Measurements from ENCODE around the gene CMTM7. TPM values are rescaled to one million over a fixed set of nuclear protein-coding genes. Genes with fewer than 3 reads are reported as not detected.
A peak's percentile ranks its signal among the peaks of the same experiment; 100 is the strongest.

The CMTM7 gene
- total RNA-seq, 2 experiments from 2014 or later = 45.9 to 62.6 TPM

- H3K27me3 Mint-ChIP-seq = no peaks in the 10 kb centered on the region
- H3K9me3 Mint-ChIP-seq = no peaks in the 10 kb centered on the region
- H3K4me1 Mint-ChIP-seq = peaks cover 45% of the 10 kb centered on the region
- H3K36me3 Mint-ChIP-seq (ENCODE audit: low read depth) = peaks cover 10% of the 10 kb centered on the region
- H3K27ac Mint-ChIP-seq = peak overlapping the region; percentile 99
- H3K4me3 Mint-ChIP-seq = peak overlapping the region; percentile 14
- ChIA-PET CTCF (interaction anchor here (0.7 to 1.9 kb wide), 10 partner anchors 10 to 228 kb away, joined by 3 to 9 read pairs (median 4); no protein-coding TSS in a partner anchor), POLR2A (interaction anchor here (0.6 kb wide), 2 partner anchors 61 to 141 kb away, joined by 3 read pairs; no protein-coding TSS in a partner anchor)
- DNase-seq = peak; percentile 42
Measured at GRCh38 chr3:32371461-32372212, 20.0 kb upstream of the CMTM7 start.

- Mint-ChIP-seq H3K4me1 (peaks cover 39% of the 10 kb centered on the region), H3K36me3 (ENCODE audit: low read depth) (peaks cover 8% of the 10 kb centered on the region), H3K9me3 (no peaks in the 10 kb centered on the region), H3K27ac (peak overlapping the region; percentile 99), H3K27me3 (no peaks in the 10 kb centered on the region), H3K4me3 (peak overlapping the region; percentile 2)
- POLR2A ChIA-PET = no interaction called here
- peak; percentile 11 for DNase-seq
- CTCF ChIA-PET = interaction anchor here (1.1 to 1.9 kb wide), 7 partner anchors 10 to 98 kb away, joined by 3 to 9 read pairs (median 4); no protein-coding TSS in a partner anchor
Measured at GRCh38 chr3:32372213-32372490, 19.5 kb upstream of the CMTM7 start.

- POLR2A ChIA-PET = no interaction called here
- Mint-ChIP-seq H3K36me3 (ENCODE audit: low read depth) (peaks cover 5% of the 10 kb centered on the region), H3K27ac (no peak overlapping the region), H3K27me3 (no peaks in the 10 kb centered on the region), H3K4me1 (peaks cover 32% of the 10 kb centered on the region), H3K9me3 (no peaks in the 10 kb centered on the region), H3K4me3 (no peak overlapping the region)
- no peak for DNase-seq
- CTCF ChIA-PET = interaction anchor here (0.8 kb wide), 1 partner anchor 22 kb away, joined by 4 read pairs; no protein-coding TSS in a partner anchor
Measured at GRCh38 chr3:32373276-32373675, 18.4 kb upstream of the CMTM7 start.

GRCh38 chr3:32373844-32374243, 17.8 kb upstream of the CMTM7 start:
- CTCF ChIA-PET = interaction anchor here (0.8 to 3.6 kb wide), 10 partner anchors 9 to 95 kb away, joined by 3 to 32 read pairs (median 4); no protein-coding TSS in a partner anchor
- Mint-ChIP-seq H3K9me3 (no peaks in the 10 kb centered on the region), H3K4me3 (no peak overlapping the region), H3K36me3 (ENCODE audit: low read depth) (peaks cover 5% of the 10 kb centered on the region), H3K4me1 (peaks cover 32% of the 10 kb centered on the region), H3K27me3 (no peaks in the 10 kb centered on the region), H3K27ac (no peak overlapping the region)
- POLR2A ChIA-PET = no interaction called here
- no peak for DNase-seq

GRCh38 chr3:32374788-32375595, 16.7 kb upstream of the CMTM7 start:
- Mint-ChIP-seq H3K27me3 (no peaks in the 10 kb centered on the region), H3K9me3 (no peaks in the 10 kb centered on the region), H3K4me3 (no peak overlapping the region), H3K27ac (no peak overlapping the region), H3K4me1 (peaks cover 32% of the 10 kb centered on the region), H3K36me3 (ENCODE audit: low read depth) (peaks cover 3% of the 10 kb centered on the region)
- DNase-seq = peak; percentile 86
- ChIA-PET POLR2A (no interaction called here), CTCF (interaction anchor here (0.6 to 3.6 kb wide), 25 partner anchors 10 to 141 kb away, joined by 3 to 32 read pairs (median 4); partner anchors contain the start of gene CMTM7)

- H3K36me3 Mint-ChIP-seq (ENCODE audit: low read depth) = peaks cover 3% of the 10 kb centered on the region
- H3K27me3 Mint-ChIP-seq = no peaks in the 10 kb centered on the region
- peaks cover 29% of the 10 kb centered on the region for H3K4me1 Mint-ChIP-seq
- DNase-seq = no peak
- no peak overlapping the region for H3K4me3 Mint-ChIP-seq
- POLR2A ChIA-PET = no interaction called here
- H3K9me3 Mint-ChIP-seq = no peaks in the 10 kb centered on the region
- no peak overlapping the region for H3K27ac Mint-ChIP-seq
- CTCF ChIA-PET = interaction anchor here (0.6 to 3.6 kb wide), 12 partner anchors 10 to 141 kb away, joined by 3 to 32 read pairs (median 7); partner anchors contain the start of gene CMTM7
Measured at GRCh38 chr3:32375596-32375930, 16.1 kb upstream of the CMTM7 start.

- H3K4me1 Mint-ChIP-seq = peaks cover 25% of the 10 kb centered on the region
- H3K27ac Mint-ChIP-seq = no peak overlapping the region
- no peaks in the 10 kb centered on the region for H3K9me3 Mint-ChIP-seq
- H3K4me3 Mint-ChIP-seq = no peak overlapping the region
- no peak for DNase-seq
- peaks cover 3% of the 10 kb centered on the region for H3K36me3 Mint-ChIP-seq (ENCODE audit: low read depth)
- CTCF ChIA-PET = interaction anchor here (0.9 to 3.6 kb wide), 8 partner anchors 10 to 93 kb away, joined by 3 to 32 read pairs (median 10); partner anchors contain the start of gene CMTM7
- H3K27me3 Mint-ChIP-seq = no peaks in the 10 kb centered on the region
- POLR2A ChIA-PET = no interaction called here
Measured at GRCh38 chr3:32376115-32376514, 15.5 kb upstream of the CMTM7 start.

GRCh38 chr3:32379831-32380500, 11.7 kb upstream of the CMTM7 start:
- DNase-seq = no peak
- peaks cover 7% of the 10 kb centered on the region for H3K4me1 Mint-ChIP-seq
- CTCF ChIA-PET = no interaction called here
- H3K27ac Mint-ChIP-seq = no peak overlapping the region
- no peaks in the 10 kb centered on the region for H3K27me3 Mint-ChIP-seq
- POLR2A ChIA-PET = no interaction called here
- H3K9me3 Mint-ChIP-seq = no peaks in the 10 kb centered on the region
- no peak overlapping the region for H3K4me3 Mint-ChIP-seq
- H3K36me3 Mint-ChIP-seq (ENCODE audit: low read depth) = no peaks in the 10 kb centered on the region

GRCh38 chr3:32381922-32382321, 9.7 kb upstream of the CMTM7 start:
- Mint-ChIP-seq H3K27ac (no peak overlapping the region), H3K4me1 (peaks cover 2% of the 10 kb centered on the region), H3K9me3 (no peaks in the 10 kb centered on the region), H3K4me3 (no peak overlapping the region), H3K36me3 (ENCODE audit: low read depth) (no peaks in the 10 kb centered on the region), H3K27me3 (no peaks in the 10 kb centered on the region)
- ChIA-PET CTCF (interaction anchor here (0.6 to 1.7 kb wide), 3 partner anchors 10 to 149 kb away, joined by 3 to 6 read pairs (median 4); no protein-coding TSS in a partner anchor), POLR2A (no interaction called here)
- no peak for DNase-seq

GRCh38 chr3:32383136-32383711, 8.4 kb upstream of the CMTM7 start:
- Mint-ChIP-seq H3K9me3 (no peaks in the 10 kb centered on the region), H3K4me3 (no peak overlapping the region), H3K27me3 (no peaks in the 10 kb centered on the region), H3K27ac (no peak overlapping the region), H3K36me3 (ENCODE audit: low read depth) (no peaks in the 10 kb centered on the region), H3K4me1 (peaks cover 2% of the 10 kb centered on the region)
- CTCF ChIA-PET = interaction anchor here (1.1 to 1.7 kb wide), 4 partner anchors 11 to 87 kb away, joined by 3 to 6 read pairs (median 4); no protein-coding TSS in a partner anchor
- POLR2A ChIA-PET = interaction anchor here (0.6 kb wide), 1 partner anchor 32 kb away, joined by 4 read pairs; no protein-coding TSS in a partner anchor
- DNase-seq = no peak

GRCh38 chr3:32384938-32385337, 6.7 kb upstream of the CMTM7 start:
- Mint-ChIP-seq H3K9me3 (no peaks in the 10 kb centered on the region), H3K27me3 (no peaks in the 10 kb centered on the region), H3K36me3 (ENCODE audit: low read depth) (no peaks in the 10 kb centered on the region), H3K4me3 (no peak overlapping the region), H3K27ac (no peak overlapping the region), H3K4me1 (peaks cover 10% of the 10 kb centered on the region)
- ChIA-PET POLR2A (no interaction called here), CTCF (interaction anchor here (0.6 to 2.2 kb wide), 2 partner anchors 9 to 10 kb away, joined by 4 to 10 read pairs; no protein-coding TSS in a partner anchor)
- DNase-seq = no peak

- ChIA-PET POLR2A (no interaction called here), CTCF (interaction anchor here (0.6 to 2.0 kb wide), 3 partner anchors 11 to 83 kb away, joined by 3 to 7 read pairs (median 3); no protein-coding TSS in a partner anchor)
- no peak for DNase-seq
- Mint-ChIP-seq H3K27me3 (no peaks in the 10 kb centered on the region), H3K9me3 (no peaks in the 10 kb centered on the region), H3K27ac (no peak overlapping the region), H3K36me3 (ENCODE audit: low read depth) (peaks cover 2% of the 10 kb centered on the region), H3K4me3 (no peak overlapping the region), H3K4me1 (peaks cover 20% of the 10 kb centered on the region)
Measured at GRCh38 chr3:32387512-32387911, 4.1 kb upstream of the CMTM7 start.
